HCT116 (cell line): ENCODE results near the gene FLVCR2. TPM values are rescaled to one million over a fixed set of nuclear protein-coding genes. Genes with fewer than 3 reads are reported as not detected.

ENCODE experiments used
- ATAC-seq: fragments of 200-7000 bp; cut with Tn5 transposase; 2 replicates; pipeline ENCODE4 v1.9.1; 2020; ENCODE audit warnings: mild to moderate bottlenecking, moderate library complexity
- BruUV-seq: library from RNA; stranded (reverse); fragments of 400-500 nt; replicated peaks from 2 replicates; lab custom pipeline; 2021; lab: Mats Ljungman, UMichigan
- CTCF ChIA-PET: fragments of 300-600 bp; sonication (Branson Sonifier 250); formaldehyde crosslinking; loops from one replicate; lab custom pipeline; 2021; ENCODE audit warnings: antibody characterized with exemption; lab: Charles Lee
- POLR2A ChIA-PET: fragments of 300-600, 350-600 bp; sonication (Branson Sonifier 250); formaldehyde crosslinking; loops from one replicate; lab custom pipeline; 2021; ENCODE audit warnings: antibody characterized with exemption; lab: Charles Lee
- RAD21 ChIA-PET, 2 experiments: fragments of 300-600 bp; sonication (Branson Sonifier 250); formaldehyde crosslinking; loops; one replicate each; lab custom pipeline; 2023; ENCODE audit warnings: low total read pairs in 2 of 2; ENCODE audit not compliant: uncharacterized antibody in 2 of 2, unreplicated experiment in 2 of 2, low non-redundant PET in 1 of 2; lab: Charles Lee
- DNase-seq: peaks from one replicate; pipeline ENCODE4 v3.0.0-alpha.2; 2010; ENCODE audit warnings: low read depth, low spot score
- H2AFZ ChIP-seq: fragments of 200-600 bp; shearing (Covaris generic), sonication (generic); 2 replicates; pipeline ENCODE4 v1.6.1; 2017; ENCODE audit warnings: low read depth, mixed run types, mixed read lengths, antibody characterized with exemption, low read length; ENCODE audit not compliant: poor library complexity, severe bottlenecking
- H3K27ac ChIP-seq: 2 replicates; pipeline ENCODE4 v1.5.1; 2012; ENCODE audit warnings: low read depth, low read length
- H3K27me3 ChIP-seq: fragments of 200-600 bp; sonication (generic); 2 replicates; pipeline ENCODE4 v1.6.1; 2016; ENCODE audit warnings: mixed run types, low read length, mixed read lengths; ENCODE audit not compliant: insufficient read depth
- H3K36me3 ChIP-seq, 2 experiments: fragments of 200-500 bp in 1 of 2; fragments of 200-600 bp in 1 of 2; sonication (Bioruptor generic) in 1 of 2; sonication (generic) in 1 of 2; 2 replicates each; pipeline versions ENCODE4 v1.5.1 to v1.6.1; 2014 to 2016; ENCODE audit warnings: low read length in 2 of 2, inconsistent platforms in 1 of 2, mixed read lengths in 1 of 2, mixed run types in 1 of 2; ENCODE audit not compliant: insufficient read depth in 2 of 2, control insufficient read depth in 1 of 2
- H3K4me1 ChIP-seq, 2 experiments: fragments of 200-600 bp in 1 of 2; sonication (generic) in 1 of 2; 2 replicates each; pipeline versions ENCODE4 v1.5.1 to v1.6.1; 2012 to 2017; ENCODE audit warnings: low read length in 2 of 2, inconsistent platforms in 1 of 2, mild to moderate bottlenecking in 1 of 2, mixed read lengths in 1 of 2, mixed run types in 1 of 2, moderate library complexity in 1 of 2; ENCODE audit not compliant: insufficient read depth in 2 of 2, control insufficient read depth in 1 of 2
- H3K4me2 ChIP-seq: fragments of 200-600 bp; sonication (generic); 2 replicates; pipeline ENCODE4 v1.6.1; 2017; ENCODE audit warnings: mixed run types, low read length, mixed read lengths
- H3K4me3 ChIP-seq, 2 experiments: fragments of 200-600 bp in 1 of 2; sonication (generic) in 1 of 2; replicated peaks in 1 of 2; 2 replicates each; pipeline ENCODE4 v1.5.1; 2011 to 2016; ENCODE audit warnings: low read length in 2 of 2, control low read depth in 1 of 2, low read depth in 1 of 2, mild to moderate bottlenecking in 1 of 2, mixed read lengths in 1 of 2, mixed run types in 1 of 2
- H3K79me2 ChIP-seq: fragments of 200-600 bp; sonication (generic); 2 replicates; pipeline ENCODE4 v1.6.1; 2017; ENCODE audit warnings: mild to moderate bottlenecking, mixed run types, low read length, moderate library complexity, mixed read lengths; ENCODE audit not compliant: insufficient read depth
- H3K9ac ChIP-seq: fragments of 200-600 bp; sonication (generic); 2 replicates; pipeline ENCODE4 v1.6.1; 2016; ENCODE audit warnings: low read length, mixed read lengths
- H3K9me2 ChIP-seq: fragments of 200-600 bp; sonication (generic), shearing (Covaris generic); 2 replicates; pipeline ENCODE4 v1.6.1; 2017; ENCODE audit warnings: mixed run types, mild to moderate bottlenecking, moderate library complexity; ENCODE audit not compliant: insufficient read depth
- H3K9me3 ChIP-seq, 2 experiments: fragments of 200-500 bp in 1 of 2; fragments of 200-600 bp in 1 of 2; sonication (Bioruptor generic) in 1 of 2; sonication (generic) in 1 of 2; 2 replicates each; pipeline ENCODE4 v1.6.1; 2014 to 2017; ENCODE audit warnings: low read length in 2 of 2, mixed read lengths in 2 of 2, inconsistent platforms in 1 of 2, low read depth in 1 of 2, mild to moderate bottlenecking in 1 of 2, mixed run types in 1 of 2, moderate library complexity in 1 of 2; ENCODE audit not compliant: control insufficient read depth in 1 of 2, insufficient read depth in 1 of 2
- H4K20me1 ChIP-seq: fragments of 200-600 bp; sonication (generic), shearing (Covaris generic); 2 replicates; pipeline ENCODE4 v1.6.1; 2017; ENCODE audit warnings: mixed run types, mild to moderate bottlenecking, moderate library complexity; ENCODE audit not compliant: insufficient read depth
- EGR1 ChIP-seq: IDR thresholded peaks from 2 replicates; pipeline ENCODE4 v1.6.1; 2012; ENCODE audit warnings: low read depth
- ELF1 ChIP-seq: IDR thresholded peaks from 2 replicates; pipeline ENCODE4 v1.6.1; 2012; ENCODE audit warnings: low read depth, borderline replicate concordance
- EZH2phosphoT487 ChIP-seq: fragments of 200-600 bp; IDR thresholded peaks from 2 replicates; pipeline ENCODE4 v1.6.1; 2018; ENCODE audit warnings: antibody characterized with exemption, borderline replicate concordance
- JUND ChIP-seq: IDR thresholded peaks from 2 replicates; pipeline ENCODE4 v1.6.1; 2012
- POLR2A ChIP-seq: IDR thresholded peaks from 2 replicates; pipeline ENCODE4 v1.7.0; 2011; ENCODE audit warnings: borderline replicate concordance; ENCODE audit not compliant: insufficient read depth, insufficient read length; ENCODE audit errors: extremely low read depth
- POLR2AphosphoS5 ChIP-seq: IDR thresholded peaks from 2 replicates; pipeline ENCODE4 v1.6.1; 2011; ENCODE audit warnings: mild to moderate bottlenecking, low read depth, low read length, moderate library complexity
- RAD21 ChIP-seq: IDR thresholded peaks from 2 replicates; pipeline ENCODE4 v1.6.1; 2012; ENCODE audit warnings: low read depth, mild to moderate bottlenecking
- SIN3A ChIP-seq: IDR thresholded peaks from 2 replicates; pipeline ENCODE4 v1.6.1; 2012; ENCODE audit warnings: low read depth
- SP1 ChIP-seq: IDR thresholded peaks from 2 replicates; pipeline ENCODE4 v1.6.1; 2012; ENCODE audit warnings: low read depth
- intact Hi-C: fragments of 100-400 bp; cut with micrococcal nuclease; formaldehyde crosslinking; loops from 2 replicates; pipeline ENCODE4 v1.10.0; 2022
- total RNA-seq: library from RNA; stranded (reverse); gene quantifications from one replicate; pipeline ENCODE4 v1.2.1, GENCODE V29; 2021; ENCODE audit not compliant: unreplicated experiment
- TF ChIP-seq, protein P1 (sequence below): IDR thresholded peaks from 2 replicates; pipeline ENCODE4 v1.6.1; 2011; ENCODE audit warnings: mild to moderate bottlenecking, low read length, moderate library complexity; ENCODE audit not compliant: insufficient replicate concordance; ENCODE audit errors: extremely low read depth

Gene FLVCR2
- total RNA-seq, 1 experiment from 2014 or later = 0.84 TPM

- no peaks in the 10 kb centered on the region for H3K79me2 ChIP-seq
- TF ChIP-seq POLR2A (no peak), JUND (no peak), SIN3A (no peak), ELF1 (no peak)
- TF ChIP-seq, protein P1, sequence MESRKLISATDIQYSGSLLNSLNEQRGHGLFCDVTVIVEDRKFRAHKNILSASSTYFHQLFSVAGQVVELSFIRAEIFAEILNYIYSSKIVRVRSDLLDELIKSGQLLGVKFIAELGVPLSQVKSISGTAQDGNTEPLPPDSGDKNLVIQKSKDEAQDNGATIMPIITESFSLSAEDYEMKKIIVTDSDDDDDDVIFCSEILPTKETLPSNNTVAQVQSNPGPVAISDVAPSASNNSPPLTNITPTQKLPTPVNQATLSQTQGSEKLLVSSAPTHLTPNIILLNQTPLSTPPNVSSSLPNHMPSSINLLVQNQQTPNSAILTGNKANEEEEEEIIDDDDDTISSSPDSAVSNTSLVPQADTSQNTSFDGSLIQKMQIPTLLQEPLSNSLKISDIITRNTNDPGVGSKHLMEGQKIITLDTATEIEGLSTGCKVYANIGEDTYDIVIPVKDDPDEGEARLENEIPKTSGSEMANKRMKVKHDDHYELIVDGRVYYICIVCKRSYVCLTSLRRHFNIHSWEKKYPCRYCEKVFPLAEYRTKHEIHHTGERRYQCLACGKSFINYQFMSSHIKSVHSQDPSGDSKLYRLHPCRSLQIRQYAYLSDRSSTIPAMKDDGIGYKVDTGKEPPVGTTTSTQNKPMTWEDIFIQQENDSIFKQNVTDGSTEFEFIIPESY = no peak
- no TSS peak for BruUV-seq
- no peak overlapping the region for H3K9ac ChIP-seq
- no peaks in the 10 kb centered on the region for H3K36me3 ChIP-seq
- H3K4me1 ChIP-seq = peaks cover 0 to 4% of the 10 kb centered on the region in 2 experiments; a peak in 1 of 4 replicates
- DNase-seq (no peak), ATAC-seq (no peak)
- H3K9me2 ChIP-seq = no peaks in the 10 kb centered on the region
- no peak overlapping the region for H3K4me3 ChIP-seq
- peaks cover 7% of the 10 kb centered on the region; the same call in 1 of the 2 replicates for H3K27me3 ChIP-seq
- intact Hi-C loops = no loop called here
- ChIA-PET POLR2A (no interaction called here), RAD21 (no interaction called here), CTCF (interaction anchor here (2.2 kb wide), 1 partner anchor 10 kb away, joined by 9 read pairs; no protein-coding TSS in a partner anchor)
- H3K4me2 ChIP-seq = no peak overlapping the region
- no peak overlapping the region for H2AFZ ChIP-seq
- no peaks in the 10 kb centered on the region for H4K20me1 ChIP-seq
- no peak overlapping the region for H3K27ac ChIP-seq
- H3K9me3 ChIP-seq = no peaks in the 10 kb centered on the region
Observed at GRCh38 chr14:75570797-75571196, 7.6 kb upstream of the FLVCR2 start.

DNA sequence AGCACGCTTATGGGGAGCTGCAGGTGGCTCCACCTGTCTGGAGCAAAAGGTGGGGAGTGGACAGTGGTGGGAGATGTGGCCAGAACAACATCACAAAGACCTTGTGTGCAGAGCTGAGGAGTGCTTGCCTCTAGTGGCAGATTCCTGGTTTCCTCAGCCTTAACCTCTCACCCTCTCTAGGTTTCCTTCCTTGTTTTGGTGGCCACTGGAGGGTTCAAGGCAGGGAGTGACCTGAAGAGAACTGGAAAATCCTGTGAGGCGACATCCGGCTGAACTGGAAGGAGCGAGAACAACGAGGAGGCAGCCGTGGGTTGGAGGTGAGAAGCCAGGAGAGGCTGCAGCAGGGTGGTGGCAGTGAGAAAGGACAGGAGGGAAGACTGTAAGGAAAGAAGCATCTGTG, 6.3 kb upstream of the FLVCR2 start:
- peaks cover 7% of the 10 kb centered on the region; the same call in 1 of the 2 replicates for H3K27me3 ChIP-seq
- no peaks in the 10 kb centered on the region for H3K36me3 ChIP-seq
- no peak overlapping the region for H3K4me2 ChIP-seq
- RAD21 ChIA-PET = no interaction called here
- H4K20me1 ChIP-seq = no peaks in the 10 kb centered on the region
- H2AFZ ChIP-seq = no peak overlapping the region
- H3K9me2 ChIP-seq = no peaks in the 10 kb centered on the region
- no peak overlapping the region for H3K9ac ChIP-seq
- no peak overlapping the region for H3K4me3 ChIP-seq
- ATAC-seq (no peak), DNase-seq (no peak)
- no peaks in the 10 kb centered on the region for H3K79me2 ChIP-seq
- no peak overlapping the region for H3K27ac ChIP-seq
- H3K9me3 ChIP-seq = no peaks in the 10 kb centered on the region
- TF ChIP-seq ELF1 (no peak), POLR2AphosphoS5 (no peak), RAD21 (no peak), EZH2phosphoT487 (no peak), POLR2A (no peak), SP1 (no peak), JUND (no peak), EGR1 (no peak)
- TF ChIP-seq, protein P1 = no peak
- H3K4me1 ChIP-seq = peaks cover 0 to 4% of the 10 kb centered on the region in 2 experiments; a peak in 1 of 4 replicates
- BruUV-seq = no TSS peak
- CTCF ChIA-PET = interaction anchor here (0.6 to 2.2 kb wide), 3 partner anchors 11 to 694 kb away, joined by 3 to 9 read pairs (median 3); no protein-coding TSS in a partner anchor
- POLR2A ChIA-PET = no interaction called here
- intact Hi-C loops = no loop called here
